Kidney (tissue), 14 donors: ENCODE results near the gene MAL. TPM values are rescaled to one million over a fixed set of nuclear protein-coding genes. Genes with fewer than 3 reads are reported as not detected.

Experiments
- DNase-seq, 5 donors: peaks; one replicate each; pipeline ENCODE4 v3.0.0-alpha.2; 2013 to 2020
- FAIRE-seq: peaks from 2 replicates; lab custom pipeline; 2012; peaks lifted over from hg19 to GRCh38; lab: Jason Lieb, UNC
- H3K27ac ChIP-seq, 2 donors: one replicate each; pipeline ENCODE4 v1.7.0; 2013; ENCODE audit warnings: low read depth in 2 of 2, low read length in 2 of 2, inconsistent platforms in 1 of 2
- H3K27me3 ChIP-seq: one replicate; pipeline ENCODE4 v1.7.1; 2013; ENCODE audit warnings: low read length, inconsistent platforms; ENCODE audit not compliant: control insufficient read depth, insufficient read depth
- H3K36me3 ChIP-seq, 3 donors: one replicate each; pipeline versions ENCODE4 v1.7.0 to v1.7.1; 2013; ENCODE audit warnings: low read length in 3 of 3, control low read depth in 1 of 3, inconsistent platforms in 1 of 3; ENCODE audit not compliant: insufficient read depth in 3 of 3, control insufficient read depth in 2 of 3
- H3K4me1 ChIP-seq, 3 donors: one replicate each; pipeline versions ENCODE4 v1.7.0 to v1.7.1; 2013; ENCODE audit warnings: low read length in 3 of 3, inconsistent platforms in 1 of 3, low read depth in 1 of 3; ENCODE audit not compliant: control insufficient read depth in 2 of 3, insufficient read depth in 2 of 3
- H3K4me3 ChIP-seq, 3 donors: one replicate each; pipeline versions ENCODE4 v1.7.0 to v1.8.1; 2013; ENCODE audit warnings: low read length in 3 of 3, control low read depth in 1 of 3, inconsistent platforms in 1 of 3
- H3K9ac ChIP-seq, 3 donors: one replicate each; pipeline versions ENCODE4 v1.7.0 to v1.7.1; 2013; ENCODE audit warnings: low read length in 3 of 3, control low read depth in 1 of 3, inconsistent platforms in 1 of 3
- H3K9me3 ChIP-seq, 3 donors: one replicate each; pipeline versions ENCODE4 v1.7.0 to v1.7.1; 2013; ENCODE audit warnings: low read length in 3 of 3, control low read depth in 1 of 3, inconsistent platforms in 1 of 3; ENCODE audit not compliant: control insufficient read depth in 2 of 3, insufficient read depth in 1 of 3
- intact Hi-C: fragments of 100-400 bp; cut with DNase I; formaldehyde crosslinking; loops from one replicate; pipeline ENCODE4 v1.11.1; 2022
- polyA plus RNA-seq: library from polyadenylated mRNA; stranded (reverse); fragments of 350-450 nt; fragmentation: Illumina TruSeq; extraction: RNeasy Lipid Tissue Mini Kit (QIAGEN cat#74804); gene quantifications from one replicate; pipeline ENCODE4 v1.2.3, GENCODE V29; 2014; ENCODE audit warnings: low read depth, low replicate concordance; ENCODE audit not compliant: insufficient read depth
- total RNA-seq: library from RNA; stranded (reverse); fragmentation: NEBNext Ultra II Directional; extraction: Animal tissue kit (Norgen Biotek cat#: 25700); gene quantifications from one replicate; pipeline ENCODE4 v1.2.1, GENCODE V29; 2021
- TF ChIP-seq, protein P1 (sequence below): IDR thresholded peaks from 3 replicates; pipeline ENCODE4 v1.5.1; 2012; ENCODE audit warnings: mild to moderate bottlenecking, moderate library complexity, borderline replicate concordance; ENCODE audit not compliant: insufficient read depth; ENCODE audit errors: extremely low read depth
- donor health status: control.
- donor health status: control.
- donor health status: control.
- donor health status: control.
- donor health status: control.
- donor health status: DM: yes; HTN: yes; CAD: no.
- donor health status: Normal renal cell carcinoma (clear cell type).

Gene MAL
- total and polyA plus RNA-seq, 2 donors from 2014 or later: 477 to 1,006 TPM

DNA sequence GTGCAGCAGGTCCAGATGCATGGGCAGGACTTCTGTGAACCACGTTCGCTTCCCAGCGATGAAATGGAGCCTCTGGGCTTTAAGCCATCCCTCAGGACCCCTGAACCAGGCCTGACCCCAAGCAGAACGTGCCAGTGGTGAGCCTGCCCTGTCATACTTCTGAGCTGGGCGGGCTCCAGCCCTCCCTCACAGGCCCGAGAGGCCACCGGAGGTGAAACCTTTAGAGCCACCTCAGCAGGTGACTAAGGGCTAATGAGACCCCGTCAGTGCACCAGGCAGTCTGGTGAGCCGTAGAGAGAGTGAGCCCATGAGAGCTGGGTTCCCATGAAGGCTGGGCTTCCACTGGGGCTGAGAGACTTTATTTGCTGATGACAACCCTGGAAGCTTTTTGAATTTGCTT is 8.9 kb upstream of the MAL start:
- intact Hi-C loops: no loop called here
- no peaks in the 10 kb centered on the region for H3K9me3 ChIP-seq
- peaks cover 0 to 17% (median 13%) of the 10 kb centered on the region in 3 donors for H3K4me1 ChIP-seq
- TF ChIP-seq, protein P1, sequence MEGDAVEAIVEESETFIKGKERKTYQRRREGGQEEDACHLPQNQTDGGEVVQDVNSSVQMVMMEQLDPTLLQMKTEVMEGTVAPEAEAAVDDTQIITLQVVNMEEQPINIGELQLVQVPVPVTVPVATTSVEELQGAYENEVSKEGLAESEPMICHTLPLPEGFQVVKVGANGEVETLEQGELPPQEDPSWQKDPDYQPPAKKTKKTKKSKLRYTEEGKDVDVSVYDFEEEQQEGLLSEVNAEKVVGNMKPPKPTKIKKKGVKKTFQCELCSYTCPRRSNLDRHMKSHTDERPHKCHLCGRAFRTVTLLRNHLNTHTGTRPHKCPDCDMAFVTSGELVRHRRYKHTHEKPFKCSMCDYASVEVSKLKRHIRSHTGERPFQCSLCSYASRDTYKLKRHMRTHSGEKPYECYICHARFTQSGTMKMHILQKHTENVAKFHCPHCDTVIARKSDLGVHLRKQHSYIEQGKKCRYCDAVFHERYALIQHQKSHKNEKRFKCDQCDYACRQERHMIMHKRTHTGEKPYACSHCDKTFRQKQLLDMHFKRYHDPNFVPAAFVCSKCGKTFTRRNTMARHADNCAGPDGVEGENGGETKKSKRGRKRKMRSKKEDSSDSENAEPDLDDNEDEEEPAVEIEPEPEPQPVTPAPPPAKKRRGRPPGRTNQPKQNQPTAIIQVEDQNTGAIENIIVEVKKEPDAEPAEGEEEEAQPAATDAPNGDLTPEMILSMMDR: no peak
- no peak overlapping the region for H3K9ac ChIP-seq
- H3K36me3 ChIP-seq: no peaks in the 10 kb centered on the region
- H3K4me3 ChIP-seq: no peak overlapping the region
- no peak for DNase-seq
- FAIRE-seq: no peak
- H3K27me3 ChIP-seq: no peaks in the 10 kb centered on the region
- H3K27ac ChIP-seq: peak overlapping the region; percentile 64 to 73

DNA sequence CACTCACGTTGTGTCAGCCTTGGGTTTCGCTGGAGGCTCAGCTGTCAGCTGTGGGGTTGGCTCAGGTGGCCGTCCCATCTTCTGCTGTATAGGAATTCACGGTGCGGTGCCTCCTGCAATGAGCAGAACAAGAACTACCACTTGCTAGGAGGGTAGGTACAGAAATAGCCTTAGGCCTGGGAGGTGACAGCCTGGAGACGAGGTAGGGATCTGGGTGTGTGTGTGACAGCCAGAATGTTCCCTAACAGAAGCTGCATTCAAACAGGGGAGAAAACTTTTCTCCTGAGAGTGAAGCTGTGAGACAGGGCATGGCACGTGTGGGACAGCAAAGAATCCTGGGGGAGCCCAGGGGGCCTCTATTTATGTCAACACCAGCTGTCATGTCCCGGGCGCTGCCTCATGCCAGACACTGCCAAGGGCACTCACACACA is 8.4 kb upstream of the MAL start:
- no peak for DNase-seq
- Histone ChIP-seq H3K4me3 (no peak overlapping the region), H3K4me1 (peaks cover 0 to 21% (median 13%) of the 10 kb centered on the region in 3 donors), H3K36me3 (no peaks in the 10 kb centered on the region), H3K9ac (no peak overlapping the region), H3K27ac (peak overlapping the region; percentile 64 to 73), H3K9me3 (no peaks in the 10 kb centered on the region), H3K27me3 (no peaks in the 10 kb centered on the region)
- no peak for FAIRE-seq
- TF ChIP-seq, protein P1: no peak
- intact Hi-C loops: no loop called here

DNA sequence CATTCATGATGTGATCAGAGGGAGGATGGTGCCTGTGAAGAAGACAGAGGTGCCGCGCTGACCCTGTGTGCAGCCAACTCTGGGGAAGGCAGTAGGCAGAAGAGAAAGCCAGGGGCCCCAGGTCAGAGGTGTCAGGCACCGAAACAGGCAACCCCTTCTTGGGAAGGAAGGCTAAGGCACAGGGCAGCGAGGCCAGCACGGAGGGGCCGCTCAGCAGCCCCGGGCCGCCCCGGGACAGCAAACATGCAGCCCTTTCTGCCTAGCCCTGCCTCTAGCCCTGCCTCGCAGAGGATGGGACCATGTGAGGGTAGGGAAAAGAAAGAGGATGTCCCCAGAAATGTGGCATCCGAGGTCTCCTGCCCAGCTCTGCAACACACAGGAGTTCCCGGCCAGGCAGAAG is 7.7 kb upstream of the MAL start:
- Histone ChIP-seq H3K9me3 (no peaks in the 10 kb centered on the region), H3K36me3 (no peaks in the 10 kb centered on the region), H3K27me3 (peaks cover 3% of the 10 kb centered on the region), H3K9ac (no peak overlapping the region), H3K4me1 (peaks cover 0 to 27% (median 13%) of the 10 kb centered on the region in 3 donors), H3K4me3 (no peak overlapping the region), H3K27ac (peak overlapping the region; percentile 18 to 23)
- TF ChIP-seq, protein P1: no peak
- intact Hi-C loops: no loop called here
- DNase-seq (peak in 1 of 5 donors; percentile 66), FAIRE-seq (no peak)

DNA sequence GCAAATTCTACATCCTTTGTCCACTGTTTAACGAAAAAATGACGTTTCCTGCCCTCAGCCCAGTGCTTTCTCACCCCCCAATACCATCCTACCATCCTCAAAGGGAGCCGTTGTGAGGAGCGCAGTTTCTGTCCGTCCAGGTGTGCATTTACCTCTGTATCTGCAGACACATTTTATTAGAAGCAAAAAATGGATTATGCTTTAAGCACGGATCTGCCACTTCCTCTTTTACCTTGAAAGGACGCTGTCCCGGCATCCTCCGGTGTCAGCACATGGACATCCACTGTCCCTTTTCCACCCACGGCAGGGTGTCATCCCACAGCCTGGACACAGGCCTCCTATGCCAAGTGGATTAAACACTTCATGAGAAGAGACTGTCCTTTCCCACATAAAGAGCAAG is 7.2 kb upstream of the MAL start:
- intact Hi-C loops: no loop called here
- no peaks in the 10 kb centered on the region for H3K9me3 ChIP-seq
- DNase-seq: no peak
- H3K27me3 ChIP-seq: peaks cover 3% of the 10 kb centered on the region
- no peak for FAIRE-seq
- peaks cover 0 to 29% (median 13%) of the 10 kb centered on the region in 3 donors for H3K4me1 ChIP-seq
- TF ChIP-seq, protein P1: no peak
- H3K4me3 ChIP-seq: no peak overlapping the region
- H3K27ac ChIP-seq: peak overlapping the region; percentile 16 to 79
- no peaks in the 10 kb centered on the region for H3K36me3 ChIP-seq
- no peak overlapping the region for H3K9ac ChIP-seq
